ENCODE measurements around the gene CDKN1C.

Gene CDKN1C

GRCh38 chr11:2878782-2879181 lies 6.8 kb downstream of the CDKN1C start:
- Histone ChIP-seq H3K4me3 (ENCODE audit: low read depth, low read length) (no peak overlapping the region), H3K27ac (ENCODE audit: extremely low read depth, low read depth, low read length) (no peak overlapping the region), H3K4me1 (ENCODE audit: control insufficient read depth, insufficient read depth, low read length) (no peaks in the 10 kb centered on the region), H3K9me3 (ENCODE audit: control insufficient read depth, insufficient read depth, low read depth, low read length) (no peaks in the 10 kb centered on the region), H3K36me3 (ENCODE audit: control insufficient read depth in 2 of 2, insufficient read depth in 1 of 2, low read length in 2 of 2) (no peaks in the 10 kb centered on the region)
- POLR2A ChIA-PET = no interaction called here
- TF ChIP-seq, protein P1, sequence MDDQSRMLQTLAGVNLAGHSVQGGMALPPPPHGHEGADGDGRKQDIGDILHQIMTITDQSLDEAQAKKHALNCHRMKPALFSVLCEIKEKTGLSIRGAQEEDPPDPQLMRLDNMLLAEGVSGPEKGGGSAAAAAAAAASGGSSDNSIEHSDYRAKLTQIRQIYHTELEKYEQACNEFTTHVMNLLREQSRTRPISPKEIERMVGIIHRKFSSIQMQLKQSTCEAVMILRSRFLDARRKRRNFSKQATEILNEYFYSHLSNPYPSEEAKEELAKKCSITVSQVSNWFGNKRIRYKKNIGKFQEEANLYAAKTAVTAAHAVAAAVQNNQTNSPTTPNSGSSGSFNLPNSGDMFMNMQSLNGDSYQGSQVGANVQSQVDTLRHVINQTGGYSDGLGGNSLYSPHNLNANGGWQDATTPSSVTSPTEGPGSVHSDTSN (CRISPR knock-in tag; IDR thresholded peaks at IDR 0.05) = no peak
- TF ChIP-seq, protein P2, sequence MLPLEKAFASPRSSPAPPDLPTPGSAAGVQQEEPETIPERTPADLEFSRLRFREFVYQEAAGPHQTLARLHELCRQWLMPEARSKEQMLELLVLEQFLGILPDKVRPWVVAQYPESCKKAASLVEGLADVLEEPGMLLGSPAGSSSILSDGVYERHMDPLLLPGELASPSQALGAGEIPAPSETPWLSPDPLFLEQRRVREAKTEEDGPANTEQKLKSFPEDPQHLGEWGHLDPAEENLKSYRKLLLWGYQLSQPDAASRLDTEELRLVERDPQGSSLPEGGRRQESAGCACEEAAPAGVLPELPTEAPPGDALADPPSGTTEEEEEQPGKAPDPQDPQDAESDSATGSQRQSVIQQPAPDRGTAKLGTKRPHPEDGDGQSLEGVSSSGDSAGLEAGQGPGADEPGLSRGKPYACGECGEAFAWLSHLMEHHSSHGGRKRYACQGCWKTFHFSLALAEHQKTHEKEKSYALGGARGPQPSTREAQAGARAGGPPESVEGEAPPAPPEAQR (tag by site-specific recombination; IDR thresholded peaks at IDR 0.05) = no peak
- TF ChIP-seq RBAK (tag by site-specific recombination; IDR thresholded peaks at IDR 0.05) = 0 out of 2 replicates have a peak, but pooled peaks have one; percentile 71
- TF ChIP-seq INSM2 (tag by site-specific recombination; IDR thresholded peaks at IDR 0.05) = no peak
- TF ChIP-seq ZNF175 (tag by site-specific recombination; IDR thresholded peaks at IDR 0.05) = no peak
- CTCF ChIA-PET = interaction anchor here (0.7 to 2.7 kb wide), 5 partner anchors 9 to 346 kb away, joined by 4 to 6 read pairs (median 5); no protein-coding TSS in a partner anchor

DNA sequence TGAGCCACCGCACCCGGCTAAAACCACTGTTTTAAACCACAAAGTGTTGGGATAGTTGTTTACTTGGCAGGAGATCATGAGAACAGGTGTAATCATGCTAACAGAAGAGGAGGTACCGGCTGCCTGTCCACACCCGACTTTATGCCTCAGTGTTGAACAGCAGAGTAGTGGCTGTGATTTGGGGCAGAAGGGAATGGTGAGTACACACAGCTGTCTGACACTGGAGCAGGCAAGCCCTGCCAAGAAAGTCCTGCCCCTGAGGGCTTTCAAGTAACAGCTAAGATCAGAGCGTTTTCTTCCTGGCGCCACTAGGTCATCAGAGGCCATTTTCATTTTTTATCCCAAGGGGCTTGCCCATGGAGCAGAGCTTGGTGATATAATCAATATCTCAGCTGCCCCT lies 8.1 kb downstream of the CDKN1C start:
- Histone ChIP-seq H3K9me3 (ENCODE audit: control insufficient read depth, insufficient read depth, low read depth, low read length) (no peaks in the 10 kb centered on the region), H3K4me1 (ENCODE audit: control insufficient read depth, insufficient read depth, low read length) (no peaks in the 10 kb centered on the region), H3K36me3 (ENCODE audit: control insufficient read depth in 2 of 2, insufficient read depth in 1 of 2, low read length in 2 of 2) (no peaks in the 10 kb centered on the region), H3K4me3 (ENCODE audit: low read depth, low read length) (no peak overlapping the region), H3K27ac (ENCODE audit: extremely low read depth, low read depth, low read length) (no peak overlapping the region)
- no peak for TF ChIP-seq SP3 (tag by site-specific recombination; IDR thresholded peaks at IDR 0.05)
- no peak for TF ChIP-seq ZNF121 (tag by site-specific recombination; IDR thresholded peaks at IDR 0.05)
- no peak for TF ChIP-seq ZNF140 (tag by site-specific recombination; IDR thresholded peaks at IDR 0.05)
- no peak for TF ChIP-seq ZFP37 (tag by site-specific recombination; IDR thresholded peaks at IDR 0.05)
- no peak for TF ChIP-seq ZNF426 (tag by site-specific recombination; IDR thresholded peaks at IDR 0.05)
- TF ChIP-seq ZNF777 (tag by site-specific recombination; IDR thresholded peaks at IDR 0.05; ENCODE audit: borderline replicate concordance) = no peak
- no peak for TF ChIP-seq ZIC2 (tag by site-specific recombination; IDR thresholded peaks at IDR 0.05)
- no peak for TF ChIP-seq ZNF221 (tag by site-specific recombination; IDR thresholded peaks at IDR 0.05; ENCODE audit: borderline replicate concordance)
- TF ChIP-seq ZNF561 (tag by site-specific recombination; IDR thresholded peaks at IDR 0.05; ENCODE audit: borderline replicate concordance) = no peak
- TF ChIP-seq PRDM2 (tag by site-specific recombination; IDR thresholded peaks at IDR 0.05; ENCODE audit: borderline replicate concordance) = no peak
- CTCF ChIA-PET = interaction anchor here (0.7 to 2.7 kb wide), 4 partner anchors 10 to 458 kb away, joined by 4 to 6 read pairs (median 4); no protein-coding TSS in a partner anchor
- POLR2A ChIA-PET = no interaction called here
